HG03558 (cell line): ENCODE results near the gene PTBP3.
"Not testable (repeated sequence)": the region's sequence is repeated elsewhere in the genome, so short reads cannot be mapped to it uniquely, and the experiment has no call there.

Experiments
- ATAC-seq: cut with Tn5 transposase; IDR thresholded peaks from one replicate; pipeline ENCODE4 v1.9.1; 2021; ENCODE audit warnings: moderate number of reproducible peaks; ENCODE audit not compliant: unreplicated experiment; ENCODE audit errors: extremely low read depth

The PTBP3 gene

GRCh38 chr9:112233769-112234168 is 99.7 kb downstream of the PTBP3 start:
- ATAC-seq = no peak

GRCh38 chr9:112232233-112232632 is 101.2 kb downstream of the PTBP3 start:
- ATAC-seq = no peak

- no peak for ATAC-seq
Observed at GRCh38 chr9:112226091-112226490, 107.3 kb downstream of the PTBP3 start.

- peak; percentile 59 for ATAC-seq
Observed at GRCh38 chr9:112224401-112225289, 108.8 kb downstream of the PTBP3 start.

- ATAC-seq = peak; percentile 91
Observed at GRCh38 chr9:112218908-112219307, 114.5 kb downstream of the PTBP3 start.

- ATAC-seq = no peak
Observed at GRCh38 chr9:112212926-112213325, 120.5 kb downstream of the PTBP3 start.

GRCh38 chr9:112207451-112207850 is 126.0 kb downstream of the PTBP3 start:
- ATAC-seq = no peak

GRCh38 chr9:112203536-112203935 is 129.9 kb downstream of the PTBP3 start:
- no peak for ATAC-seq

- no peak for ATAC-seq
Observed at GRCh38 chr9:112200711-112201110, 132.7 kb downstream of the PTBP3 start.

GRCh38 chr9:112198646-112199045 is 134.8 kb downstream of the PTBP3 start:
- ATAC-seq = no peak

GRCh38 chr9:112194969-112195431 is 138.4 kb downstream of the PTBP3 start:
- ATAC-seq = no peak

- no peak for ATAC-seq
Observed at GRCh38 chr9:112193572-112194288, 139.7 kb downstream of the PTBP3 start.

- not testable (repeated sequence) for ATAC-seq
Observed at GRCh38 chr9:112190320-112190719, 143.1 kb downstream of the PTBP3 start.

- ATAC-seq = no peak
Observed at GRCh38 chr9:112188884-112189283, 144.5 kb downstream of the PTBP3 start.

GRCh38 chr9:112187404-112187803 is 146.0 kb downstream of the PTBP3 start:
- no peak for ATAC-seq

- ATAC-seq = no peak
Observed at GRCh38 chr9:112186695-112187094, 146.7 kb downstream of the PTBP3 start.

- ATAC-seq = no peak
Observed at GRCh38 chr9:112184946-112185345, 148.5 kb downstream of the PTBP3 start.

- no peak for ATAC-seq
Observed at GRCh38 chr9:112184221-112184620, 149.2 kb downstream of the PTBP3 start.

- no peak for ATAC-seq
Observed at GRCh38 chr9:112180387-112180881, 153.0 kb downstream of the PTBP3 start.

- no peak for ATAC-seq
Observed at GRCh38 chr9:112179816-112180215, 153.6 kb downstream of the PTBP3 start.

- ATAC-seq = no peak
Observed at GRCh38 chr9:112176524-112176923, 156.9 kb downstream of the PTBP3 start.
